ENCODE measurements around the gene ANO8.

ANO8 gene

GRCh38 chr19:17327068-17327653 is 7.5 kb downstream of the ANO8 start:
- Histone ChIP-seq H3K4me3 (ENCODE audit: low read length) (peak overlapping the region; percentile 70), H3K36me3 (ENCODE audit: insufficient read depth, low read depth, low read length) (peaks cover 15% of the 10 kb centered on the region; the same call in 1 of the 2 replicates), H3K27ac (ENCODE audit: low read length) (peak overlapping the region; percentile 2), H3K4me1 (ENCODE audit: insufficient read depth, low read length) (no peaks in the 10 kb centered on the region), H3K9ac (ENCODE audit: low read depth, low read length) (peak overlapping the region; percentile 76; the same call in 1 of the 2 replicates), H3K27me3 (ENCODE audit: insufficient read depth, low read length) (peaks cover 5% of the 10 kb centered on the region; the same call in 1 of the 2 replicates), H3K9me3 (ENCODE audit: insufficient read depth, low read depth, low read length) (no peaks in the 10 kb centered on the region)

GRCh38 chr19:17326595-17326966 is 8.1 kb downstream of the ANO8 start:
- Histone ChIP-seq H3K4me1 (ENCODE audit: insufficient read depth, low read length) (no peaks in the 10 kb centered on the region), H3K4me3 (ENCODE audit: low read length) (no peak overlapping the region), H3K27ac (ENCODE audit: low read length) (no peak overlapping the region), H3K9ac (ENCODE audit: low read depth, low read length) (no peak overlapping the region), H3K9me3 (ENCODE audit: insufficient read depth, low read depth, low read length) (no peaks in the 10 kb centered on the region), H3K27me3 (ENCODE audit: insufficient read depth, low read length) (peaks cover 5% of the 10 kb centered on the region; the same call in 1 of the 2 replicates), H3K36me3 (ENCODE audit: insufficient read depth, low read depth, low read length) (peaks cover 18% of the 10 kb centered on the region; the same call in 1 of the 2 replicates)

GRCh38 chr19:17325881-17326594 is 8.6 kb downstream of the ANO8 start:
- H3K4me3 ChIP-seq (ENCODE audit: low read length): no peak overlapping the region
- peaks cover 5% of the 10 kb centered on the region; the same call in 1 of the 2 replicates for H3K27me3 ChIP-seq (ENCODE audit: insufficient read depth, low read length)
- no peaks in the 10 kb centered on the region for H3K4me1 ChIP-seq (ENCODE audit: insufficient read depth, low read length)
- no peaks in the 10 kb centered on the region for H3K9me3 ChIP-seq (ENCODE audit: insufficient read depth, low read depth, low read length)
- H3K27ac ChIP-seq (ENCODE audit: low read length): no peak overlapping the region
- no peak overlapping the region for H3K9ac ChIP-seq (ENCODE audit: low read depth, low read length)
- H3K36me3 ChIP-seq (ENCODE audit: insufficient read depth, low read depth, low read length): peaks cover 22% of the 10 kb centered on the region; the same call in 1 of the 2 replicates

GRCh38 chr19:17325133-17325532 is 9.5 kb downstream of the ANO8 start:
- no peaks in the 10 kb centered on the region for H3K9me3 ChIP-seq (ENCODE audit: insufficient read depth, low read depth, low read length)
- H3K27ac ChIP-seq (ENCODE audit: low read length): no peak overlapping the region
- H3K36me3 ChIP-seq (ENCODE audit: insufficient read depth, low read depth, low read length): peaks cover 30% of the 10 kb centered on the region
- H3K4me1 ChIP-seq (ENCODE audit: insufficient read depth, low read length): no peaks in the 10 kb centered on the region
- no peak overlapping the region for H3K4me3 ChIP-seq (ENCODE audit: low read length)
- no peak overlapping the region for H3K9ac ChIP-seq (ENCODE audit: low read depth, low read length)
- H3K27me3 ChIP-seq (ENCODE audit: insufficient read depth, low read length): peaks cover 5% of the 10 kb centered on the region; the same call in 1 of the 2 replicates

- Histone ChIP-seq H3K36me3 (ENCODE audit: insufficient read depth, low read depth, low read length) (peaks cover 36% of the 10 kb centered on the region), H3K4me1 (ENCODE audit: insufficient read depth, low read length) (no peaks in the 10 kb centered on the region), H3K4me3 (ENCODE audit: low read length) (no peak overlapping the region), H3K9me3 (ENCODE audit: insufficient read depth, low read depth, low read length) (no peaks in the 10 kb centered on the region), H3K9ac (ENCODE audit: low read depth, low read length) (no peak overlapping the region), H3K27ac (ENCODE audit: low read length) (no peak overlapping the region), H3K27me3 (ENCODE audit: insufficient read depth, low read length) (0 out of 2 replicates have a peak, but pooled peaks cover 4% of the 10 kb centered on the region)
Observed at GRCh38 chr19:17324357-17325114, 10.1 kb downstream of the ANO8 start.

GRCh38 chr19:17323964-17324332 is 10.7 kb downstream of the ANO8 start:
- Histone ChIP-seq H3K9ac (ENCODE audit: low read depth, low read length) (no peak overlapping the region), H3K4me1 (ENCODE audit: insufficient read depth, low read length) (no peaks in the 10 kb centered on the region), H3K27me3 (ENCODE audit: insufficient read depth, low read length) (no peaks in the 10 kb centered on the region), H3K4me3 (ENCODE audit: low read length) (no peak overlapping the region), H3K9me3 (ENCODE audit: insufficient read depth, low read depth, low read length) (no peaks in the 10 kb centered on the region), H3K36me3 (ENCODE audit: insufficient read depth, low read depth, low read length) (peaks cover 41% of the 10 kb centered on the region), H3K27ac (ENCODE audit: low read length) (no peak overlapping the region)

GRCh38 chr19:17323300-17323963 is 11.2 kb downstream of the ANO8 start:
- H3K4me1 ChIP-seq (ENCODE audit: insufficient read depth, low read length): no peaks in the 10 kb centered on the region
- no peak overlapping the region for H3K9ac ChIP-seq (ENCODE audit: low read depth, low read length)
- no peak overlapping the region for H3K27ac ChIP-seq (ENCODE audit: low read length)
- no peaks in the 10 kb centered on the region for H3K27me3 ChIP-seq (ENCODE audit: insufficient read depth, low read length)
- H3K9me3 ChIP-seq (ENCODE audit: insufficient read depth, low read depth, low read length): no peaks in the 10 kb centered on the region
- H3K36me3 ChIP-seq (ENCODE audit: insufficient read depth, low read depth, low read length): peaks cover 43% of the 10 kb centered on the region
- no peak overlapping the region for H3K4me3 ChIP-seq (ENCODE audit: low read length)

- no peaks in the 10 kb centered on the region for H3K9me3 ChIP-seq (ENCODE audit: insufficient read depth, low read depth, low read length)
- no peaks in the 10 kb centered on the region for H3K27me3 ChIP-seq (ENCODE audit: insufficient read depth, low read length)
- peaks cover 43% of the 10 kb centered on the region for H3K36me3 ChIP-seq (ENCODE audit: insufficient read depth, low read depth, low read length)
- no peak overlapping the region for H3K27ac ChIP-seq (ENCODE audit: low read length)
- no peak overlapping the region for H3K9ac ChIP-seq (ENCODE audit: low read depth, low read length)
- no peak overlapping the region for H3K4me3 ChIP-seq (ENCODE audit: low read length)
- no peaks in the 10 kb centered on the region for H3K4me1 ChIP-seq (ENCODE audit: insufficient read depth, low read length)
Observed at GRCh38 chr19:17322854-17323253, 11.8 kb downstream of the ANO8 start.

GRCh38 chr19:17321655-17322489 is 12.8 kb downstream of the ANO8 start:
- no peak overlapping the region for H3K27ac ChIP-seq (ENCODE audit: low read length)
- H3K9ac ChIP-seq (ENCODE audit: low read depth, low read length): no peak overlapping the region
- H3K4me1 ChIP-seq (ENCODE audit: insufficient read depth, low read length): no peaks in the 10 kb centered on the region
- no peaks in the 10 kb centered on the region for H3K27me3 ChIP-seq (ENCODE audit: insufficient read depth, low read length)
- peaks cover 40% of the 10 kb centered on the region for H3K36me3 ChIP-seq (ENCODE audit: insufficient read depth, low read depth, low read length)
- no peak overlapping the region for H3K4me3 ChIP-seq (ENCODE audit: low read length)
- no peaks in the 10 kb centered on the region for H3K9me3 ChIP-seq (ENCODE audit: insufficient read depth, low read depth, low read length)

- Histone ChIP-seq H3K4me1 (ENCODE audit: insufficient read depth, low read length) (no peaks in the 10 kb centered on the region), H3K4me3 (ENCODE audit: low read length) (no peak overlapping the region), H3K27me3 (ENCODE audit: insufficient read depth, low read length) (no peaks in the 10 kb centered on the region), H3K9me3 (ENCODE audit: insufficient read depth, low read depth, low read length) (no peaks in the 10 kb centered on the region), H3K36me3 (ENCODE audit: insufficient read depth, low read depth, low read length) (peaks cover 41% of the 10 kb centered on the region), H3K27ac (ENCODE audit: low read length) (no peak overlapping the region), H3K9ac (ENCODE audit: low read depth, low read length) (no peak overlapping the region)
Observed at GRCh38 chr19:17320435-17320834, 14.2 kb downstream of the ANO8 start.

All from iPS-20b (cell line).